ACC112 (cell line): Measurements from ENCODE around the gene ABHD6.
"Not testable (repeated sequence)": the region's sequence is repeated elsewhere in the genome, so short reads cannot be mapped to it uniquely, and the experiment has no call there.

Source experiments
- H2AFZ ChIP-seq: fragments of 200-600 bp; sonication (generic); one replicate; pipeline ENCODE4 v1.6.0; 2017; ENCODE audit warnings: antibody characterized with exemption, low read length; ENCODE audit not compliant: unreplicated experiment
- H3K27ac ChIP-seq: fragments of 200-600 bp; sonication (generic); 2 replicates; pipeline ENCODE4 v1.5.1; 2014; ENCODE audit warnings: low read depth, mild to moderate bottlenecking, antibody characterized with exemption, low read length, moderate library complexity
- H3K27me3 ChIP-seq: fragments of 200-600 bp; sonication (generic); 2 replicates; pipeline ENCODE4 v1.6.1; 2014; ENCODE audit warnings: mild to moderate bottlenecking, antibody characterized with exemption, low read length, moderate library complexity, mixed read lengths; ENCODE audit not compliant: insufficient read depth
- H3K36me3 ChIP-seq: fragments of 200-600 bp; sonication (generic); 2 replicates; pipeline ENCODE4 v1.6.1; 2016; ENCODE audit warnings: mild to moderate bottlenecking, antibody characterized with exemption, low read length, moderate library complexity, mixed read lengths; ENCODE audit not compliant: insufficient read depth
- H3K4me1 ChIP-seq: fragments of 200-600 bp; sonication (generic); one replicate; pipeline ENCODE4 v1.6.1; 2016; ENCODE audit warnings: low read length, mixed read lengths; ENCODE audit not compliant: insufficient read depth, unreplicated experiment, control insufficient read depth
- H3K4me3 ChIP-seq: fragments of 200-600 bp; sonication (generic); 2 replicates; pipeline ENCODE4 v1.5.1; 2014; ENCODE audit warnings: mild to moderate bottlenecking, low read depth, low read length
- H3K79me2 ChIP-seq: fragments of 200-600 bp; sonication (generic); one replicate; pipeline ENCODE4 v1.6.0; 2016; ENCODE audit warnings: low read length; ENCODE audit not compliant: control insufficient read depth, unreplicated experiment, insufficient read depth

Gene ABHD6

DNA sequence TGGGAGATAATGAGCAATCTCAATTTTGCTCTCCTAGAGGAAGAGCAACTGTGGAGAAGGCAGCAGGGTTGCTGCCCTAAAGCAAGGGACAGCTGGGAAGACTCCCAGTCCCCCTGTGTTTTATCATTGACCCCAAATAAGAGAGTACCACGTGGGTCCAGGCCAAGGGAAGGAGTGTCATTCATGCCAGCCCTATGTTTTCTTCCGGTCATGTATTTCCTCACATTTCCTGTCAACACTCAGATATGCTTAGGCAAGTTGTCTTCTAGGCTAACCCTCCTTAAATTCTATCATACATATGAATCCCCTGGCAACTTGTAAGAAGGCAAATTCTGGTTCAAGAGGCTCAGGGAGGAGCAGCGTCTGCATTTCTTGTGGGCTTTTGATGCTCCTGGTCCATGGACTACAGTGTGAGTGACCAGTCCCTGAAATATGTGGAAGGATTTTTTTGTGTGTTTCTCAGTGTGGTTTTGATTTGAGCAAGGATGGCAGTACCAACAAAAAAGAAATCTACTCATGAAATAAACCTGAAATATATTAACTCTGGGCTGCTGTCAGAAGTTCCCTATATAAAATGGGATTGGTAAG lies 36.5 kb downstream of the ABHD6 start:
- Histone ChIP-seq H3K79me2 (no peaks in the 10 kb centered on the region), H3K27ac (no peak overlapping the region), H3K27me3 (no peaks in the 10 kb centered on the region), H3K4me3 (no peak overlapping the region), H2AFZ (no peak overlapping the region), H3K4me1 (peaks cover 12% of the 10 kb centered on the region), H3K36me3 (0 out of 2 replicates have a peak, but pooled peaks cover 3% of the 10 kb centered on the region)

DNA sequence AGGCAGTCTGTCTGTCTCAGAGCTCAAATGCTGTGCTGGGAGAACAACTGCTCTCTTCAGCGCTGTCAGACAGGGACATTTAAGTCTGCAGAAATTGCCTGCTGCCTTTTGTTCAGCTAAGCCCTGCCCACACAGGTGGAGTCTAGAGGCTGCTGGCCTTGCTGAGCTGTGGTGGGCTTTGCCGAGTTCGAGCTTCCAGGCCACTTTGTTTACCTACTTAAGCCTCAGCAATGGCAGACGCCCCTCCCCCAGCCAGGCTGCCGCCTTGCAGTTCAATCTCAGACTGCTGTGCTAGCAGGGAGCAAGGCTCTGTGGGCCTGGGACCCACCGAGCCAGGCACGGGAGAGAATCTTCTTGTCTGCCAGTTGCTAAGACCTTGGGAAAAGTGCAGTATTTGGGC lies 43.5 kb downstream of the ABHD6 start:
- H3K4me1 ChIP-seq, result no peaks in the 10 kb centered on the region
- H3K36me3 ChIP-seq, result no peaks in the 10 kb centered on the region
- H3K27me3 ChIP-seq, result no peaks in the 10 kb centered on the region
- H3K4me3 ChIP-seq, result no peak overlapping the region
- no peaks in the 10 kb centered on the region for H3K79me2 ChIP-seq
- H3K27ac ChIP-seq, result no peak overlapping the region
- no peak overlapping the region for H2AFZ ChIP-seq

- Histone ChIP-seq H3K36me3 (no peaks in the 10 kb centered on the region), H3K79me2 (no peaks in the 10 kb centered on the region), H3K4me3 (no peak overlapping the region), H3K27ac (no peak overlapping the region), H2AFZ (no peak overlapping the region), H3K4me1 (no peaks in the 10 kb centered on the region), H3K27me3 (no peaks in the 10 kb centered on the region)
Observed at GRCh38 chr3:58285334-58285733, 47.7 kb downstream of the ABHD6 start.

GRCh38 chr3:58287354-58287753 lies 49.8 kb downstream of the ABHD6 start:
- H3K4me1 ChIP-seq, result no peaks in the 10 kb centered on the region
- no peak overlapping the region for H3K4me3 ChIP-seq
- H3K27ac ChIP-seq, result no peak overlapping the region
- H3K79me2 ChIP-seq, result no peaks in the 10 kb centered on the region
- H3K36me3 ChIP-seq, result no peaks in the 10 kb centered on the region
- H2AFZ ChIP-seq, result no peak overlapping the region
- H3K27me3 ChIP-seq, result no peaks in the 10 kb centered on the region

- H3K4me3 ChIP-seq, result no peak overlapping the region
- H2AFZ ChIP-seq, result no peak overlapping the region
- H3K4me1 ChIP-seq, result no peaks in the 10 kb centered on the region
- H3K27me3 ChIP-seq, result no peaks in the 10 kb centered on the region
- H3K36me3 ChIP-seq, result no peaks in the 10 kb centered on the region
- no peak overlapping the region for H3K27ac ChIP-seq
- no peaks in the 10 kb centered on the region for H3K79me2 ChIP-seq
Observed at GRCh38 chr3:58288011-58288728, 50.6 kb downstream of the ABHD6 start.

GRCh38 chr3:58288964-58289613 lies 51.5 kb downstream of the ABHD6 start:
- not testable (repeated sequence) for H3K36me3 ChIP-seq, H3K4me1 ChIP-seq, H3K4me3 ChIP-seq

DNA sequence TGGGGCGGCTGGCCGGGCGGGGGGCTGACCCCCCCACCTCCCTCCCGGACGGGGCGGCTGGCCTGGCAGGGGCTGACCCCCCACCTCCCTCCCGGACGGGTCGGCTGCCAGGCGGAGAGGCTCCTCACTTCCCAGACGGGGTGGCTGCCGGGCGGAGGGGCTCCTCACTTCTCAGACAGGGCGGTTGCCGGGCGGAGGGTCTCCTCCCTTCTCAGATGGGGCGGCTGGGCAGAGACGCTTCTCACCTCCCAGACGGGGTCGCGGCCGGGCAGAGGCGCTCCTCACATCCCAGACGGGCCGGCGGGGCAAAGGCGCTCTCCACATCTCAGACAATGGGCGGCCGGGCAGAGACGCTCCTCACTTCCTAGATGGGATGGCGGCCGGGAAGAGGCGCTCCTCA lies 52.9 kb downstream of the ABHD6 start:
- not testable (repeated sequence) for H3K27me3 ChIP-seq, H3K27ac ChIP-seq, H2AFZ ChIP-seq, H3K4me3 ChIP-seq, H3K4me1 ChIP-seq, H3K36me3 ChIP-seq, H3K79me2 ChIP-seq

More at GRCh38 chr3:58288964-58289613, 51.5 kb downstream of the ABHD6 start:
- not testable (repeated sequence) for H3K27ac ChIP-seq, H2AFZ ChIP-seq, H3K79me2 ChIP-seq, H3K27me3 ChIP-seq

- no peaks in the 10 kb centered on the region for H3K4me1 ChIP-seq
- no peak overlapping the region for H3K27ac ChIP-seq
- no peak overlapping the region for H2AFZ ChIP-seq
- H3K36me3 ChIP-seq, result no peaks in the 10 kb centered on the region
- no peaks in the 10 kb centered on the region for H3K27me3 ChIP-seq
- H3K4me3 ChIP-seq, result no peak overlapping the region
- H3K79me2 ChIP-seq, result no peaks in the 10 kb centered on the region
Observed at GRCh38 chr3:58291671-58292338, 54.2 kb downstream of the ABHD6 start.

DNA sequence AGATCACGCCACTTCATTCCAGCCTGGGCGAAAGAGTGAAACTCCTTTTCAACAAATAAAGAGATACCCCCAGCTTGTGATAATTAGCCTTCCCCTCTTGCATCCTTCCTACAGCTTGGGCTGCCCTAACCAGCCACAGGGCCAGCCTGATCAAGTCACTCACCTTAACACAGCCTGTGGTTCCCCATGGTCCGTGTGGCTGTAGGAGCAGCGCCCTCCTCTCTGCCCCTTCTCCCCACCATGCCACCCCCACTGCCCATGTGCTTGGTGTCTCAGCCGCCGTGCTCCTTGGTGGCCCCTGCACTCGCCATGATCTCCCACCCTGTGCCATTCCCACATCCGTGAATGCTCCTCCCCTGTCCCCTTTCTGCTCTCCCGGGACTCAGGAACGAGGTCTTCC lies 55.3 kb downstream of the ABHD6 start:
- Histone ChIP-seq H3K4me3 (no peak overlapping the region), H3K27ac (no peak overlapping the region), H3K27me3 (peaks cover 1% of the 10 kb centered on the region; the same call in 1 of the 2 replicates), H3K79me2 (no peaks in the 10 kb centered on the region), H3K4me1 (no peaks in the 10 kb centered on the region), H3K36me3 (no peaks in the 10 kb centered on the region), H2AFZ (no peak overlapping the region)

- Histone ChIP-seq H2AFZ (no peak overlapping the region), H3K79me2 (no peaks in the 10 kb centered on the region), H3K36me3 (no peaks in the 10 kb centered on the region), H3K4me3 (no peak overlapping the region), H3K27ac (no peak overlapping the region), H3K4me1 (no peaks in the 10 kb centered on the region), H3K27me3 (peaks cover 4% of the 10 kb centered on the region; the same call in 1 of the 2 replicates)
Observed at GRCh38 chr3:58293516-58293915, 55.9 kb downstream of the ABHD6 start.
